Measurements from ENCODE around the gene SLC35F6.
"Not testable (repeated sequence)": the region's sequence is repeated elsewhere in the genome, so short reads cannot be mapped to it uniquely, and the experiment has no call there.

Gene SLC35F6

DNA sequence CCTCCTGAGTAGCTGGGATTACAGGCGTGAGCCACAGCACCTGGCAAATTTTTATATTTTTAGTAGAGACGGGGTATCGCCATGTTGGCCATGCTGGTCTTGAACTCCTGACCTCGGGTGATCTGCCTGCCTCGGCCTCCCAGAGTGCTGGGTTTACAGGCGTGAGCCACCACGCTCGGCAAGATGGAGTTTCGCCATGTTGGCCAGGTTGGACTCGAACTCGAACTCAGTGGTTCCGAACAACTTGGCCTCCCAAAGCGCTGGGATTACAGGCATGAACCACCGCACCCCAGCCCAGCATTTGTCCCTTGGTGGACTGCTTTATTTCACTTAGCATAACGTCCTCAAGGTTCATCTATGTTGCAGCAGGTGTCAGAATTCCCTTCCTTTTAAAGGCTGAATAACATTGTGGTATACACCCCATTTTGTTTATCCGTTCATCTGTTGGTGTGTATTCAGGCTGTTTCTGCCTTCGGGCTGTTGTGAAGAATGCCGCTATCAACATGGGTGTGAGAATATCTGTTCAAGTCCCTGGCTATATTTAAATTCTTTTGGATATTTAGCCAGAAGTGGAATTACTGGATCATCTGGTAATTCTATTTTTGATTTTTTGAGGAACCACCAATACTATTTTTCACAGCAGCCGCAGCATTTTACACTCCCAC lies 20.6 kb downstream of the SLC35F6 start:
- DNase-seq (ENCODE audit: low spot score): no peak

DNA sequence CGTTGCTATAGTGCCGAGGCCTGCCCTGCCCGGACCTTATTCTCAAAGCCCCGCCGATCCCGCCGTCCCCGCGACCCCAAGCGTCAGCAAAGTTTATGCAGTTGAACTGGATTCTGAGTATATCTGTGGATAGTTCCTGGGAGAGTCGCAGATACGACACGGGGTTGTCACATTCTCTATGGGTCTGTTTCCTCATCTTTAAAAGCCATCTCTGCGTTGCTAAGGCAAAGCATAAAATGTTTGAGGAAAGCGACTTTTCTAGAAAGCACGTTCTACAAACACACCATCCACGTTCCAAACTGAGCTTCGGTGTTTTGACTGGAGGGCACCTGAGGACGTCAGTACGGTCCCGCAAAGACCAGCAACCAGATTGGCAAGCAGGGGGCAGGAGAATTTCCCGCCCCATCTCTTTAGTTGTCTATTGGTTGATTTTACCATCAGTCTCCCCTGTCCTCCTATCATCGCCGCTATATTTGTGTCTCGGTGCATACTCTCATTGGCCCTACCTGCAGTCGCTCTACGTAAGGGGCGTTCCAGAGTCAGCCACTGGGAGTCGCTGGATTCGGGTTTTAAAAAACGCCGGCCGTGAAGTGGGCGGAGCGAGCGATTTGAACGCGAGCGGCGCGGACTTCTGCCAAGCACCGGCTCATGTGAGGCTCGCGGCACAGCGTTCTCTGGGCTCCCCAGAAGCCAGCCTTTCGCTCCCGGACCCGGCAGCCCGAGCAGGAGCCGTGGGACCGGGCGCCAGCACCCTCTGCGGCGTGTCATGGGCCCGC lies 21.5 kb downstream of the SLC35F6 start, which contains the start of gene CENPA:
CENPA (plus strand) TSS at position 626 of the 776 bp plus-strand sequence; CDS start at position 767, 141 bp downstream.
- DNase-seq (ENCODE audit: low spot score): peak; percentile 99

DNA sequence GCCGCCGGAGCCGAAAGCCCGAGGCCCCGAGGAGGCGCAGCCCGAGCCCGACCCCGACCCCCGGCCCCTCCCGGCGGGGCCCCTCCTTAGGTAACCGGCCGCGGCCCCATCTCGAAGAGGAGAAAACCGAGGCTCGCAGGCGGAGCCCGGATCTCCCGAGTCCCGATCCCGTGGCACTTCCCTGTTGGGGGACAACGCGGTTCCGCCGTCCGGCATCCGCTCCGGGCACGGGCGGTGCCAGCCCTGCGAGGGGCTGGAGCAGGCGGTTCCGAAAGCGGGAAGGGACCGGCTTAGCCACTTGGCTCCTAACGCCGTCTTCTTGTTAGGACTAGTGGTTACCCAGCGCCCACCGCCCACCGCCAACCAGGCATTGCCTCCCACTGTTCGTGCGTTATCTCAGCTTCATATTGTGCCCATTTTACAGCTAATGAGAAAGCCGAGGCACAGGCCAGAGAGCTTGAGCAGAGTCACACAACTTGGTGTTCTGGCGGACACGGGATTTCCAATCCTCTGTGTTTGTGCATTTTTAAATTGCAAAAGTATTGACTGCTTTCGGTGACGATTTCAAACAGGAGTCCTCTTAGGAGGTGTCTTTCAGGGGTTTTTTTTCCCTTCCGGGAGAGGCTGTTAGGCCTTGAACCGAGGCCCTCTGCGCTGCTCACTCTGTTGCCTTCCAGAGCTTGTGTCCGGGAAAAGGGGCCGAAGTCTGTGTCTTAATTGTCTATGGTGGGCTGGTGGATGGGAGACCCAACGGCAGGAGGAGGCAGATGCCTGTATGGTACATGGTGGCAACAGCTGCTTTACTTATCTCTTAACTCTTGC lies 22.3 kb downstream of the SLC35F6 start:
- DNase-seq (ENCODE audit: low spot score): no peak

DNA sequence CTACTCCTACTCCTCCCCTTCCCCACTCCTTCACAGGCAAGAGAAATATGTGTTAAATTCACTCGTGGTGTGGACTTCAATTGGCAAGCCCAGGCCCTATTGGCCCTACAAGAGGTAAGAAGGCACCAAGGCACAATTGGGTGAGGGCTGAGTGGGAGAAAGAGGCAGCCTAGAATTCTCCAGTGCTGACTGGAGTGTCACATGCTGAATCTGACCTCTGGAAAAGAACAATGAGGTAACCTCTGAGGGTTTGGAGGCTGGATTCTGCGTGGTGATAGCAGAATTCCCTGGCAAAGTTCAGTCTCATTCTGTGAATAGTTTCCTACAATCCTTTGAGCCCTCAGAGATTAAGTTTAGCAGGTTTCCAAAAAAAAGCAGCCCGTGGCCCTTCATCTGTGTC lies 28.6 kb downstream of the SLC35F6 start:
- DNase-seq (ENCODE audit: low spot score): no peak

DNA sequence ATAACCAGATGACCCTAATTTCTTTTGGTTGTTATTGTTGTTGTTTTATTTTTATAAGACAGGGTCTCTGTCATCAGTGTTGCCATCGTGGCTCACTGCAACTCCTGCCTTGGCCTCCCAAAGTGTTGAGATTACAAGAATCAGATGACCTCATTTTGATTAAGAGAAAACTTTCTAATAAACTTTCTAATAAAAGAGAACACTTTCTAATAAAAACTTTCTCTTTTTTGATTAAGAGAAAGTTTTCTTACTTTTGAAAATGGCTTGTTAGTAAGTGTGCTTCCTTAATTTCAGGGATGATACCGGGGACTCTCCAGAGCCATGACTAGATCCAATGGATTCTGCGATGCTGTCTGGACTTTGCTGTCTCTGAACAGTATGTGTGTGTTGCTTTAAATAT lies 29.4 kb downstream of the SLC35F6 start:
- DNase-seq (ENCODE audit: low spot score): no peak

DNA sequence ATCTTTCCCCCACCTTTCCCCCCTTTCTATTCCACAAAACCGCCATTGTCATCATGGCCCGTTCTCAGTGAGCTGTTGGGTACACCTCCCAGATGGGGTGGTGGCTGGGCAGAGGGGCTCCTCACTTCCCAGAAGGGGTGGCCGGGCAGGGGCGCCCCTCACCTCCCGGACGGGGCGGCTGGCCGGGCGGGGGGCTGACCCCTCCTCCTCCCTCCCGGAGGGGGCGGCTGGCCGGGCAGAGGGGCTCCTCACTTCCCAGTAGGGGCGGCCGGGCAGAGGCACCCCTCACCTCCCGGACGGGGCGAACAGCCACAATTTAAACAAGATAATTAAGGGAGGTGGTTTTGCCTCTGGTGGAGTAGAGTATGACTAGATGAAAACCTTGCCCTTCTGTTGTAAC lies 31.1 kb downstream of the SLC35F6 start:
- not testable (repeated sequence) for DNase-seq (ENCODE audit: low spot score)

DNA sequence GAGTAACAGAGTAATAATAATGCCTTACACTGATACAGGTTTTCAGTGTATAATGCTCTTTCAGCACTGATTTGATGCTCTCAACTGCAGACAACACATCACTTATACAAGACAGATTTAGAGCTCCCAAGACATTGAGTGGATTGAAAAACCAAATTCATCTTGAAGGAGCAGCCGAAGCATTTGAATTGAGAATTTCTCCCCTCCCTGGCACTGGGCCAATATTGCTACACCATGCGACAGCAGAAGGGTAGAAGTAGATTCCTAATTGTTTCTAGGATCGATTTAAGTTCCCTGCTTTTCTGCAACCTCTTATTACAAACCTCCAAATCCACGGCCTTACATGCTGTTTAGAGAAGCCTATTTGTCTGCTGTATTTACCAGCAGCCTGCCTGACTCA lies 37.2 kb downstream of the SLC35F6 start:
- no peak for DNase-seq (ENCODE audit: low spot score)

DNA sequence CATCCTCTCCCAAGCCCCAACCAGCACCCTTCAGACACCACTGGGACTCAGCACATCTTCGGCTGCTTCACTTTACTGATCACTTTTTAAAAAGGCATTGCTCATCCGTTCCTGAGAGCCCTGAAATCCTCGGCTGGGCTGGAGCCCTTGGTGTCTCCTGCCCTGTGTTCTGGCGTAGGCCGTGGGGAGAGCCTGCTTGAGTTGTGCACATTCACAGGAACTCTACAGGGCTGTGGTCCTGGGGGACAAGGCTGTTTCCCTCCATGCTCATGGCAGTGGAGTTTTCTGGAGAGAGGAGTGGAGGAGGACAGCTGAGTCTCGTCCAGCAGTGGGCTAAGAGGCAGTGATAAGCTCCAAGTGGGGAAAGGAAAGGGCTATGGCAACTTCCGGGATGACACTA lies 37.7 kb downstream of the SLC35F6 start:
- no peak for DNase-seq (ENCODE audit: low spot score)

DNA sequence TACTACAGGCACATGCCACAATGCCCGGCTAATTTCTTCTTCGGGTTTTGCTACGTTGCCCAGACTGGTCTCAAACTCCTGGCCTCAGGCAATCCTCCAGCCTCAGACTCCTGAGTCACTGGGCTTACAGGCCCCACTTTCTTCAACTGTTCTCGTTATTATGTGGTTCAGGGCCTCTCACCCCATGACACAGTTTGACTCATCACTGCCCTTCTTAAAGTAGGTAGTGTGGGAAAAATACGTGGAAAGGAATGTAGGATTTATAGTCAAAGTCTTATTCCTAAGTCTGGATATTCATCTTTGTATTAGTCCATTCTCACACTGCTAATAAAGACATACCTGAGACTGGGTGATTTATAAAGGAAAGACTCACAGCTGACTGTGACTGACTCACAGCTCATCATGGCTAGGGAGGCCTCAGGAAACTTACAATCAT lies 41.2 kb downstream of the SLC35F6 start:
- DNase-seq (ENCODE audit: low spot score): no peak

DNA sequence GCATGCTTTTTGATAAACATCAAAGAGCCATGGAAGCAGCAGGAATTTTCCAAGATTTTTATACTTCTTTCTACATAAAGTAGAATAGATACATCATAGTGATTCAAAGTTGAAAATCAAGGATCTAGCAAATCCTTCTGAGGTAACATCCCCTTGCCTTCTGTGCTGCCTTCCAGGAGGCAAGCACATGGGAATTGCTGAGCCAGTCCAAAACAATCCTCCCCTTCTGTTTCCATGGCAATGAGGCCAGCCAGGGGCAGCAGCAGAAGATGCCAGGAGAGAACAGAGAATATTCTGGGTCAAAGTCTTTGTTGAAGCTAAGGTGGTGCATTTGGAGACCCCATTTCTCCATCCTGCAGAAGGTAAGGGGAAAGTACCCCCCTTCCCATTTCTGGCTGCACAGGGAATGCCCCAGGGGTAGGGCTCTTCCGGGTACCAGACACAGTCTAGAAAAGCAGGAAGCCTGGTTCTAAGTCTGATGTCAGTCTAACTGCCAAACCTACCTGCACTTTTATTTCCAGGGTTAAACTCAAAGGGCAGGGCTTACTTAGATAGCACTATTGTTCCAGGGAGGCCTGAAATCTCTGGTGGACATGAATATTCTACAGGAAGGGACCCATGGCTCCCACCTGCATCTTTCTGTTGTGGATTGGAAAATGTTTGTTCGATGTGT lies 43.8 kb downstream of the SLC35F6 start:
- DNase-seq (ENCODE audit: low spot score): peak; percentile 81

DNA sequence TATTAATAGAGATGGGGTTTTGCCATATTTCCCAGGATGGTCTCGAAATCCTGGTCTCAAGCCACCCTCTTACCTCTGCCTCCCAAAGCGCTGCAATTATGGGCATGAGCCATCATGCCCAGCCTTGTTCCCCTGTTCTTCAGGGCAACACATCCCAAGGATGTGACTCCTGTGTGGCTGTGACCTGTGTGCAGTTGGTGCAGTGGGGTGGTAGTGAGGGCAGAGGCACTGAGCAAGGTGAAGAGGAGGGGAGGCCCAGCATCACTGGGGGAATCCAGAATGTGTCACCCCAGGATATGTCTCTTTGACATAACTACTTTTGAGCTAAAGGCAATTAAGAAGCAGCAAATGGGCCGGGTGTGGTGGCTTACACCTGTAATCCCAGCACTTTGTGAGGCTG lies 45.1 kb downstream of the SLC35F6 start:
- no peak for DNase-seq (ENCODE audit: low spot score)

DNA sequence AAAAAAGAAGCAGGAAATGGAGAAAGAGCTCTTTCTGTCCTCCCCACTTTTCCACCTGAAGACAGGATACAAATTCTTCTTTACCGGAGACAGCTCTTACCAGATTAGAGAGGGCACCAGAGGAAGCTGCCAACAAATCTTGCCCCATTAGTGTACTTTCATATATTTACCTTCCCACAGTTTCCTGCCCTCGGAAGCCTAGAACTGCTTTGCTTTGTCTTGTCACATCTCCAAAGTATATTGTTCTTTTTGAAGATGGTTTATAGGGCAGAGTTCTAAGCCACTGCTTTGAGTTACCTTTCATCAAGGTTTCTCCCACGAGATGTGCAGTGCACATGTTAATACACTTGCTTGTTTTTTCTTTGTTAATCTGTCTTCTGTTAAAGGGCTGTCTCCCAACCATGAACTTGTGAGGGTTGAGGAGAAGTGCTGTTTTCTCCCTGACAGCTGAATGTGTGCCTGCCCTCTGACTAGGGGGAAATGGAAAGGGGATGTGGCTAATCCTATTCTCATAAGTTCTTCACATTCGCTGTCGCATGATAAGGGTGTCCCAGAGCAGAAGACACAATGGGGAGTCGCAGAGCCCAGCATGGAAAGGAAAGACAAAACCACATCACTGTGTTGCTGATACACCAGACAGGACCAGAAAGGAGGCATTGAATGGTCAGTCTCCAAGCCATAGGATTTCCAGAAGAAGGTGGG lies 45.9 kb downstream of the SLC35F6 start:
- DNase-seq (ENCODE audit: low spot score): no peak

DNA sequence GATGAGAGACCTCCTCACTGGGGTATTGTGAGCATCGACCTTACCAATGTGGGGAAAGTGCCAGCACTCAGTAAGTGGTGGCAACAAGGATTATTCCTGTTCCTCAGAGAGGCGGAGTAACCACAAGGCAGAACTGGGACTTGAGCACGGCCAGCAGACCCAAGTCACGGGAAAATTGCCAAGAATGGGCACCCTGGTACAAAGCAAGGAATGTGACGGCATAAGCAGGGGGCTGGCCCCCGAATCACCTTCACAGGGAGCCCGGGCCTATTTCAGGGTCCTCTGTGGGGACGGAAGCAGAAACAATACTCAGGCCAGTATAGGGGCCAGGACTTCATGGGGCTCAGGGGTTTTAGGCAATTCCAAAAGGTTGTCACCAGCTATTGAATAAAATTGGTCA lies 47.2 kb downstream of the SLC35F6 start:
- no peak for DNase-seq (ENCODE audit: low spot score)

DNA sequence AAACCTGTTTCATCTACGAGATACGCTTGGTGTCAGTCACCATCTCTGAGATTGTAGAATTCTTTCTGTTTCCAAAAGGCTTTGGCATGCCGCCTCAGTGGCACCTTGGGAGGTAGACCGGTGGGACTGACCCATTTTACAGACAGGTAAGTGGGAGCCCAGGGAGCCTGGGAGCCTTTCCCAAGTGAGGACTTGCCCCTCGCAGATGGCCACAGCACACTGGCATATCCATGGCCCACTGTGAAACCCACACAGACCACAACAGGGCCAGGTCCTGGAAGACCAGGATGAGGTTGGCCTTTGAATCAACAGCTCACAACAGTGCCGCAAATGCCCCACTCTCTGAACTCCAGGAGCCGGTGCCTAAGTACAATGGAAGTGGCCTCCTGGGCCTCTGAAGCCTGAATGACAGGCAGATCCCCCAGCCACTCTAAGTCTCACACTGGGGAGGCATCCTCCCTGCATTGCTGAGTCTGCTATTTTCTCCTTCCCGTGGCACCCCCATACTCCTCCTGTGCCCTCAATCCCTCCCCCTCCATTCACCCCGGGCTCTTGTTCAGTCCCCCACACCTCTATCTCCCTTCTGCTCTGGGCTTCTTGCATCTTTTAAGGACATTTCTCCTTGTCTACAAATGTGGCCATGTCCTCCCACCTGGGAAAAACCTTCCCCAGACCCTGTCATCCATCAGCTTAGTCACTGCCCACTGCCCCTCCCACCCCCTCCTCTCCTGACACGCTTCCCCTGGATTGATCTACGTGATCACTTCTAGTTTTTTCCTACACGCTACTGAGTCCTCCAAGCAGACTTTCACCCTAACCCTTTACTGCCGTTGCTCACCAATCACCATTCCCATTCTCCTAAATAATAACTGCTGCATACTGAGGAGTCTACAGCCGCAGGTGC lies 48.0 kb downstream of the SLC35F6 start:
- no peak for DNase-seq (ENCODE audit: low spot score)

DNA sequence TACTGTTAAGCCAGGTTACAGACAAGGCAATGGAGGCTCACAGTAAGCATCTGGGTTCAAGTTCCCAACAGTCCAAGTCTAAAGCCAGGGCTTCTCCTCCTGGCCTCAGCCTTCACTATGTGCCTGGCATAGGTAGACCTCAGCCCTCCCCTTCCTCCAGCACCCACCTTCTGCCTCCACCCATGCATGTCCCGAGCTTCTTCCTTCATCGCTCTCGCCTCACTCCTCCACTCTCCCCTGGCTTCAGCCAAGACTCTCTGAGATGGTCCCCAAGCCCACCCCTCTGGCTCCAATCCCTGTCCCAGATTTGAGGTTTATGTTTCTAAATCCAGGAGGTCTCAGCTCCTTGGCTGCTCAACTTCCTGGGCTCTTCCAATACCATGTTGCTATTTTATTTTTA lies 48.6 kb downstream of the SLC35F6 start:
- no peak for DNase-seq (ENCODE audit: low spot score)

DNA sequence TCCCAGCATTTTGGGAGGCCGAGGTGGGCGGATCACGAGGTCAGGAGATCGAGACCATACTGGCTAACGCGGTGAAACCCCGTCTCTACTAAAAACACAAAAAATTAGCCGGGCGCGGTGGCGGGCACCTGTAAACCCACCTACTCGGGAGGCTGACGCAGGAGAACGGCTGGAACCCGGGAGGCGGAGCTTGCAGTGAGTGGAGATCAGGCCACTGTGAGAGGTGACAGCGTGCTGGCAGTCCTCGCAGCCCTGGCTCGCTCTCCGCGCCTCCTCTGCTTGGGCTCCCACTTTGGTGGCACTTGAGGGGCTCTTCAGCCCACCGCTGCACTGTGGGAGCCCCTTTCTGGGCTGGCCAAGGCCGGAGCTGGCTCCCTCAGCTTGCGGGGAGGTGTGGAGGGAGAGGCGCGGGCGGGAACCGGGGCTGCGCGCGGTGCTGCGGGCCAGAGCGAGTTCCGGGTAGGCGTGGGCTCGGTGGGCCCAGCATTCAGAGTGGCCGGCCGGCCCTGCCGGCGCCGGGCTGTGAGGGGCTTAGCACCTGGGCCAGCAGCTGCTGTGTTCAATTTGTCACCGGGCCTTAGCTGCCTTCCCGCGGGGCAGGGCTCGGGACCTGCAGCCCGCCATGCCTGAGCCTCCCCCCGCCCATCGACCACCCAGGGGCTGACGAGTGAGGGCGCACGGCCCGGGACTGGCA lies 50.1 kb downstream of the SLC35F6 start:
- DNase-seq (ENCODE audit: low spot score): not testable (repeated sequence)

DNA sequence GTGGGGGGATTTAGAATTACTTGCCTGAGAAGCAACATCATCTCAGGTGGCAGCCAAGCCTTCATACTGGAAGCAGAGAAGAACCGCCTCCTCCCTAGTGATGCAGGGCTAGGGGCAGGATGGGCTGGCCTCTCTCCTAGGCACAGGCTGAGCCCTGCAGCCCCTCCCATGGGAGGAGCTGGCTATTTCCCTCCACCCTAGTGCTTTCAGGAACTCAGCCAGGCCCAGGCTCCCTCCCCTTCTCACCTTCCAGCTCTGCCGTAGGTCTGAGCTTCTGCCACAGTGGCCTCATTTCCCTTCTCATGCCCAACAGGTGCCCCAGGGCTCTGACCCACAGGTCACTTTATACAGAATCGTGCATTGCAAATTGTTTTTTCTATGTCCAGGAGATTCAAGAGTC lies 52.8 kb downstream of the SLC35F6 start:
- DNase-seq (ENCODE audit: low spot score): no peak

DNA sequence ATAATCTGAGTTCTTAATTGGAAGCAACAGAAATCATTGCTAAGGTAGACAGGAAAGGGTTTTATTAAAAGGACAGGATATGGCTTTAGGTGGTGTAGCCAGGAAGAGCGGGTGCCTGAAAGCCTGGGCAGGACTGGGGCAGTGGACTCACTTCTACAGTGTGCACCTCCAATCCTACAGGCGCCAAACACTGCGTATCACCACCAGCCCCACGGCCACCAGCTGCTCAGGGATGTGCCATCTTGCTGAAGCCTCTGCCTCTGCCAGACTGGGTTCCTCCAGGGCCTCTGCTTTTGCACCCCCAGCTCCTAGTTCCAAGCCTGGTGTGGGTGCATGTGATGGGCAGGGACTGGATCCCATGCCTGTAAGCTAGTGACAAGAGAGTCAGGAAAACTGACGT lies 54.2 kb downstream of the SLC35F6 start:
- DNase-seq (ENCODE audit: low spot score): no peak

DNA sequence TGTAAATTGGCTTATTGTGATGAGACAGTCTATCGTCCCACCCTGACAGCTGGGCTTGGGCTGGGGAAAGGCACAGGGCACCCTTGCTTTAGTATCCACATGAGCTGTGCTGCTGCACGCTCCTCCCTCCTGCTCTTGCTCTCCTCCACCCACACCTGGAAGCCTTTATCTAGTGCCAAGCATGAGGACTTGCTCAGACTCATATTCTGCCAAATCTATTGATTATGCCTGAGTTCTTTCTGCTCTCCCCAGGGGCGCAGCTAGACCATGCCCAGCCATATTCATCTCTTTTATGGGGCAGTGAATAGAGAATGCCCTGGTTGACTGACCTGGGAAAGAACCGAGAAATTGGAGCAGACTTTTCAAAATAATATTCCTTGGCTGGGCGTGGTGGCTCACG lies 54.9 kb downstream of the SLC35F6 start:
- DNase-seq (ENCODE audit: low spot score): no peak

DNA sequence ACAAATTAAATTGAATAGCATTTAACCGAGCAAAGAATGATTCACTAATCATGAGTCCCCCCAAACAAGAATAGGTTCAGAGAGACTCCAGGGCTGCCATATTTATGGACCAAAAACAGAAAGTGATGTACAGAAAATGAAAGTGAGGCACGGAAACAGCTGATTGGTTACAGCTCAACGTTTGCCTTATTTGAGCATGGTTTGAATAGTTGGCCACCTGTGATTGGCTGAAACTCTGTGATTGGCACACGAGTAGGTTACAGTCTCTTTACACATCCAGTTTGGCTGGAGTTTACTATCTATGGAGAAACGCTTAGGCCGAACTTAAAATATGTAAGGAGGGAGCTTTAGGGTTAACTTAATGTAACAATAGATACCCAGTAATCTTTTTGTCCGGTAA lies 56.8 kb downstream of the SLC35F6 start:
- DNase-seq (ENCODE audit: low spot score): no peak

Data from cerebellar cortex (tissue), 1 donor.